Suprapubic skin (tissue), 4 donors: Measurements from ENCODE around the gene MB21D2. TPM values are rescaled to one million over a fixed set of nuclear protein-coding genes. Genes with fewer than 3 reads are reported as not detected.

Experiments used
- DNase-seq, 2 donors: peaks; one replicate each; pipeline ENCODE4 v3.0.0-alpha.2; 2019; ENCODE audit warnings: low spot score in 2 of 2
- H3K27ac ChIP-seq: fragments of 200-600 bp; sonication (generic); one replicate; pipeline ENCODE4 v1.5.1; 2019
- H3K27me3 ChIP-seq: fragments of 200-600 bp; sonication (generic); one replicate; pipeline ENCODE4 v1.5.1; 2019
- H3K36me3 ChIP-seq: fragments of 200-600 bp; sonication (generic); one replicate; pipeline ENCODE4 v1.5.1; 2019
- H3K4me1 ChIP-seq: fragments of 200-600 bp; sonication (generic); one replicate; pipeline ENCODE4 v1.5.1; 2019
- H3K4me3 ChIP-seq: fragments of 200-600 bp; sonication (generic); one replicate; pipeline ENCODE4 v1.5.1; 2019; ENCODE audit warnings: mild to moderate bottlenecking
- H3K9me3 ChIP-seq: fragments of 200-600 bp; sonication (generic); one replicate; pipeline ENCODE4 v1.5.1; 2019
- CTCF ChIP-seq, 2 donors: fragments of 200-600 bp in 1 of 2; fragments of 450-650 bp in 1 of 2; sonication (generic) in 1 of 2; IDR thresholded peaks; one replicate each; pipeline ENCODE4 v1.5.1; 2016 to 2019; ENCODE audit warnings: antibody characterized with exemption in 2 of 2, mild to moderate bottlenecking in 1 of 2, moderate library complexity in 1 of 2
- EP300 ChIP-seq: sonication (generic); formaldehyde crosslinking; IDR thresholded peaks from one replicate; pipeline ENCODE4 v1.6.1; 2017; ENCODE audit warnings: antibody characterized with exemption
- POLR2A ChIP-seq, 2 donors: fragments of 450-650 bp; IDR thresholded peaks; one replicate each; pipeline ENCODE4 v1.6.1; 2017; ENCODE audit warnings: antibody characterized with exemption in 2 of 2, mild to moderate bottlenecking in 2 of 2, moderate library complexity in 2 of 2
- POLR2AphosphoS5 ChIP-seq, 3 donors: sonication (generic); formaldehyde crosslinking; IDR thresholded peaks; one replicate each; pipeline ENCODE4 v1.6.1; 2017; ENCODE audit warnings: antibody characterized with exemption in 3 of 3
- WGBS: methylation state at CpG from one replicate; pipeline ENCODE4 v1.1.5; 2018; 5-methylcytosine and 5-hydroxymethylcytosine counted together
- total RNA-seq, 4 donors: library from RNA; depleted of rRNA; stranded (reverse); fragments of >200 nt; gene quantifications; one replicate each; pipeline ENCODE4 v1.1.0, GENCODE V29; 2016

The MB21D2 gene
- total RNA-seq, 4 donors from 2014 or later = 9.2 to 12.2 (median 10.7) TPM

- Histone ChIP-seq H3K4me3 (no peak overlapping the region), H3K27ac (no peak overlapping the region), H3K27me3 (no peaks in the 10 kb centered on the region), H3K9me3 (no peaks in the 10 kb centered on the region), H3K36me3 (no peaks in the 10 kb centered on the region), H3K4me1 (no peaks in the 10 kb centered on the region)
- 76% methylated on average over 7 of the region's 7 CpGs for WGBS
- TF ChIP-seq EP300 (no peak), POLR2AphosphoS5 (IDR thresholded peaks at IDR 0.05) (no peak), POLR2A (IDR thresholded peaks at IDR 0.05) (no peak), CTCF (IDR thresholded peaks at IDR 0.05) (no peak)
- no peak for DNase-seq
These were observed 36.4 kb downstream of the MB21D2 start for GRCh38 chr3:192881159-192881786.

GRCh38 chr3:192880313-192880712, 37.3 kb downstream of the MB21D2 start:
- Histone ChIP-seq H3K4me3 (no peak overlapping the region), H3K27me3 (no peaks in the 10 kb centered on the region), H3K36me3 (no peaks in the 10 kb centered on the region), H3K4me1 (peaks cover 8% of the 10 kb centered on the region), H3K9me3 (no peaks in the 10 kb centered on the region), H3K27ac (no peak overlapping the region)
- no peak for DNase-seq
- WGBS = 81% methylated on average over 6 of the region's 6 CpGs
- TF ChIP-seq CTCF (IDR thresholded peaks at IDR 0.05) (no peak), POLR2A (IDR thresholded peaks at IDR 0.05) (no peak), EP300 (no peak)

- WGBS = 76% methylated on average over 8 of the region's 8 CpGs
- DNase-seq = no peak
- no peak overlapping the region for H3K4me3 ChIP-seq
- no peaks in the 10 kb centered on the region for H3K36me3 ChIP-seq
- peaks cover 8% of the 10 kb centered on the region for H3K4me1 ChIP-seq
- TF ChIP-seq POLR2AphosphoS5 (IDR thresholded peaks at IDR 0.05) = no peak
- TF ChIP-seq CTCF (IDR thresholded peaks at IDR 0.05) = no peak
- no peak for TF ChIP-seq POLR2A (IDR thresholded peaks at IDR 0.05)
- no peak for TF ChIP-seq EP300
- no peaks in the 10 kb centered on the region for H3K9me3 ChIP-seq
- H3K27ac ChIP-seq = no peak overlapping the region
- no peaks in the 10 kb centered on the region for H3K27me3 ChIP-seq
These were observed 38.2 kb downstream of the MB21D2 start for GRCh38 chr3:192879346-192880031.

GRCh38 chr3:192875971-192876565, 41.6 kb downstream of the MB21D2 start:
- Histone ChIP-seq H3K4me1 (peaks cover 8% of the 10 kb centered on the region), H3K4me3 (no peak overlapping the region), H3K27ac (no peak overlapping the region), H3K36me3 (no peaks in the 10 kb centered on the region), H3K9me3 (no peaks in the 10 kb centered on the region), H3K27me3 (no peaks in the 10 kb centered on the region)
- WGBS = 54% methylated on average over 3 of the region's 3 CpGs
- TF ChIP-seq EP300 (no peak), CTCF (IDR thresholded peaks at IDR 0.05) (no peak), POLR2A (IDR thresholded peaks at IDR 0.05) (no peak), POLR2AphosphoS5 (IDR thresholded peaks at IDR 0.05) (no peak)
- DNase-seq = no peak

GRCh38 chr3:192870822-192871221, 46.8 kb downstream of the MB21D2 start:
- peaks cover 19% of the 10 kb centered on the region for H3K4me1 ChIP-seq
- H3K4me3 ChIP-seq = no peak overlapping the region
- WGBS = 92% methylated on average over 5 of the region's 5 CpGs
- H3K9me3 ChIP-seq = no peaks in the 10 kb centered on the region
- H3K36me3 ChIP-seq = no peaks in the 10 kb centered on the region
- no peak for DNase-seq
- no peaks in the 10 kb centered on the region for H3K27me3 ChIP-seq
- TF ChIP-seq POLR2AphosphoS5 (IDR thresholded peaks at IDR 0.05) (no peak), CTCF (IDR thresholded peaks at IDR 0.05) (no peak), POLR2A (IDR thresholded peaks at IDR 0.05) (no peak), EP300 (no peak)
- no peak overlapping the region for H3K27ac ChIP-seq
